Stomach smooth muscle (tissue), 2 donors: ENCODE measurements around the gene GULP1.
A peak's percentile ranks its signal among the peaks of the same experiment; 100 is the strongest.
"Not testable (repeated sequence)": the region's sequence is repeated elsewhere in the genome, so short reads cannot be mapped to it uniquely, and the experiment has no call there.

Source experiments
- H3K27ac ChIP-seq: one replicate; pipeline ENCODE4 v1.7.0; 2013; ENCODE audit warnings: mild to moderate bottlenecking, low read length, inconsistent platforms
- H3K27me3 ChIP-seq, 2 donors: one replicate each; pipeline ENCODE4 v1.7.0; 2013; ENCODE audit warnings: low read length in 2 of 2; ENCODE audit not compliant: insufficient read depth in 2 of 2, control insufficient read depth in 1 of 2
- H3K36me3 ChIP-seq, 2 donors: one replicate each; pipeline ENCODE4 v1.7.0; 2013; ENCODE audit warnings: low read length in 2 of 2; ENCODE audit not compliant: control insufficient read depth in 2 of 2, insufficient read depth in 2 of 2
- H3K4me1 ChIP-seq: one replicate; pipeline ENCODE4 v1.7.0; 2013; ENCODE audit warnings: low read length; ENCODE audit not compliant: control insufficient read depth, insufficient read depth
- H3K4me3 ChIP-seq, 2 donors: one replicate each; pipeline ENCODE4 v1.7.0; 2013; ENCODE audit warnings: low read length in 2 of 2
- H3K9ac ChIP-seq, 2 donors: one replicate each; pipeline ENCODE4 v1.7.0; 2013; ENCODE audit warnings: low read length in 2 of 2, mild to moderate bottlenecking in 1 of 2
- H3K9me3 ChIP-seq, 2 donors: one replicate each; pipeline ENCODE4 v1.7.0; 2013; ENCODE audit warnings: low read length in 2 of 2; ENCODE audit not compliant: control insufficient read depth in 2 of 2
- donor health status: healthy.
- donor health status: Pancreatic carcinoma.

Gene GULP1

GRCh38 chr2:188599140-188599539, 307.5 kb downstream of the GULP1 start:
- Histone ChIP-seq H3K9ac (no peak overlapping the region), H3K27ac (no peak overlapping the region), H3K4me1 (no peaks in the 10 kb centered on the region), H3K27me3 (no peaks in the 10 kb centered on the region), H3K9me3 (no peaks in the 10 kb centered on the region), H3K36me3 (no peaks in the 10 kb centered on the region), H3K4me3 (no peak overlapping the region)

DNA sequence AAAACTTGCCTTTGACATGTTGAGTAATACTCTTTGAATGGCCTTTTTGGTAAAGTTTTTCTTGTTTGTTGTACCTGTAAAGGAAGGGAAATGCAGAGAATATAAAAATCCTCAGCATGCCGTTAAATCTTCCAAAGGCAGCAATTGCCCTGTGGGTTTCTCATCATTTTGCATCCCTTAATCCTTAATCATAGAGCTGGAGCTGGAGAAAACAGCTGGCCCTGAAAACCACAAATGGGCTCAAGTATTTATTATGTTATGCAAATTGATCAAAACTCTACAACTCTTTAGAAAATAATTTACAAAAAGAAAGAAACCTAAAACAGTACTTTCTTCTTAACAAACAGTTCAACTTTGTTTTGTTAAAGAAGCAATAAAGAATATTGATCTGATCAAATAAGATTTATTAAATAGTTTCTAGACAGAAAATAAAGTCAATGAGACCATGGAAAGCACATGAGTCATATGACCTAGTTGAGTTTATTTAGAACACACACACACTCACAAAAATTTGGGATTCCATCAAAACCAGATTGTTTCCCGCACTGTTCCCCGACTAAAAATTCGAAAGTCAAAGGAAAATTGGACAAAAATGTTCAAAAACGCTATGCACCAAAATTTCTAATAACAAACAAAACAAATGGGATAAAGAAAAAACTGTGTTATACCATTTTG, 309.0 kb downstream of the GULP1 start:
- H3K27ac ChIP-seq: no peak overlapping the region

GRCh38 chr2:188601391-188601790, 309.7 kb downstream of the GULP1 start:
- Histone ChIP-seq H3K4me1 (no peaks in the 10 kb centered on the region), H3K9ac (no peak overlapping the region), H3K9me3 (no peaks in the 10 kb centered on the region), H3K4me3 (no peak overlapping the region), H3K27ac (no peak overlapping the region), H3K36me3 (no peaks in the 10 kb centered on the region), H3K27me3 (no peaks in the 10 kb centered on the region)

More for the DNA sequence above, 309.0 kb downstream of the GULP1 start:
- Histone ChIP-seq H3K27me3 (no peaks in the 10 kb centered on the region), H3K9ac (no peak overlapping the region), H3K36me3 (no peaks in the 10 kb centered on the region), H3K9me3 (no peaks in the 10 kb centered on the region), H3K4me1 (no peaks in the 10 kb centered on the region), H3K4me3 (no peak overlapping the region)

DNA sequence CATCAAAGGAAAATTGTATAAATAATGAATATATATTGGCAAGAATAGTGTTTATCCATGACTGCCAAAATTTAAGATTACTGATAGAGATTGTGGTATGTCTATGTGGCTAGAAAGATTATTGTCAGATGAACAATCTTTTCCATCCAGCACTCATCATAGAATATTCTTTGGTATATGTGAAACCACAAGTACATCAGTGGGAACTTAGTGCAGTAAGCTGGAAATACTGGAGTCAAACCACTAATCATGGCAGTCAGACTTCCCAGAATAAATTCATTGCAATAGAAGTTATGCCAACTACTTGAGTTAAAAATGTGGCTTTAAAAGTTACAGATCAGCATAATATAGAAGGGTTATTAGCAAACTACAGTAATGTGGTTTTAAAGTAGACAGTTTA, 310.3 kb downstream of the GULP1 start:
- Histone ChIP-seq H3K27ac (no peak overlapping the region), H3K4me3 (no peak overlapping the region), H3K4me1 (no peaks in the 10 kb centered on the region), H3K36me3 (no peaks in the 10 kb centered on the region), H3K9ac (no peak overlapping the region), H3K9me3 (no peaks in the 10 kb centered on the region), H3K27me3 (no peaks in the 10 kb centered on the region)

- Histone ChIP-seq H3K4me1 (no peaks in the 10 kb centered on the region), H3K27ac (no peak overlapping the region), H3K9ac (no peak overlapping the region), H3K36me3 (no peaks in the 10 kb centered on the region), H3K4me3 (no peak overlapping the region), H3K27me3 (no peaks in the 10 kb centered on the region), H3K9me3 (no peaks in the 10 kb centered on the region)
Measured at GRCh38 chr2:188604579-188604978, 312.9 kb downstream of the GULP1 start.

DNA sequence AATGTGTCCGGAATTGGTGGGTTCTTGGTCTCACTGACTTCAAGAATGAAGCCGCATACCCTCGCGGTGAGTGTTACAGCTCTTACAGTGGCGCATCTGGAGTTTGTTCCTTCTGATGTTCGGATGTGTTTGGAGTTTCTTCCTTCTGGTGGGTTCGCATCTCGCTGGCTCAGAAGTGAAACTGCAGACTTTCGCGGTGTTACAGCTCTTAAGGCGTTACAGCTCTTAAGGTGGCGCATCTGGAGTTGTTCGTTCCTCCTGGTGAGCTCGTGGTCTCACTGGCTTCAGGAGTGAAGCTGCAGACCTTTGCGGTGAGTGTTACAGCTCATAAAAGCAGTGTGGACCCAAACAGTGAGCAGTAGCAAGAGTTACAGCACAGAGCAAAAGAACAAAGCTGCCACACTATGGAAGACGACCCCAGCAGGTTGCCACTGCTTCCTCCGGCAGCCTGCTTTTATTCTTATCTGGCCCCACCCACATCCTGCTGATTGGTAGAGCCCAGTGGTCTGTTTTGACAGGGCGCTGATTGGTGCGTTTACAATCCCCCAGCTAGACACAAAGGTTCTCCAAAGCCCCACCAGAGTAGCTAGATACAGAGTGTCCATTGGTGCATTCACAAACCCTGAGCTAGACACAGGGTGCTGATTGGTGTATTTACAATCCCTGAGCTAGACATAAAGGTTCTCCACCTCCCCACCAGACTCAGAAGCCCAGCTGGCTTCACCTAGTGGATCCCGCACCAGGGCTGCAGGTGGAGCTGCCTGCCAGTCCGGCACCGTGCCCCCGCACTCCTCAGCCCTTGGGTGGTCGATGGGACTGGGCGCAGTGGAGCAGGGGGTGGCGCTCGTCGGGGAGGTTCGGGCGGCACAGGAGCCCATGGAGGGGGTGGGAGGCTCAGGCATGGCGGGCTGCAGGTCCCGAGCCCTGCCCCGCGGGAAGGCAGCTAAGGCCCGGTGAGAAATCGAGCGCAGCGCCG, 314.2 kb downstream of the GULP1 start:
- H3K9me3 ChIP-seq, H3K27me3 ChIP-seq, H3K36me3 ChIP-seq, H3K4me1 ChIP-seq, H3K9ac ChIP-seq, H3K27ac ChIP-seq: not testable (repeated sequence)
- H3K4me3 ChIP-seq: peak overlapping the region in 1 of 2 donors; percentile 59

DNA sequence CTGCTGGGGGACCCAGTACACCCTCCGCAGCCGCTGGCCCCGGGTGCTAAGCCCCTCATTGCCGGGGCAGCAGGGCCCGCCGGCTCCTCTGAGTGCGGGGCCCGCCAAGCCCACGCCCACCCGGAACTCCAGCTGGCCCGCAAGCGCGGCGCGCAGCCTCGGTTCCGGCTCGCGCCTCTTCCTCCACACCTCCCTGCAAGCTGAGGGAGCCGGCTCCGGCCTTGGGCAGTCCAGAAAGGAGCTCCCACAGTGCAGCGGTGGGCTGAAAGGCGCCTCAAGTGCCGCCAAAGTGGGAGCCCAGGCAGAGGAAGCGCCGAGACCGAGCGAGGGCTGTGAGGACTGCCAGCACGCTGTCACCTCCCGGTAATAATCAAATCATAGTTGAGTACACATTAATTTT, 314.9 kb downstream of the GULP1 start:
- H3K4me1 ChIP-seq, H3K9ac ChIP-seq, H3K9me3 ChIP-seq, H3K4me3 ChIP-seq, H3K36me3 ChIP-seq, H3K27ac ChIP-seq, H3K27me3 ChIP-seq: not testable (repeated sequence)

- Histone ChIP-seq H3K9ac (no peak overlapping the region), H3K4me1 (peaks cover 3% of the 10 kb centered on the region), H3K4me3 (no peak overlapping the region), H3K27me3 (no peaks in the 10 kb centered on the region), H3K9me3 (no peaks in the 10 kb centered on the region), H3K27ac (no peak overlapping the region), H3K36me3 (no peaks in the 10 kb centered on the region)
Measured at GRCh38 chr2:188607501-188607900, 315.8 kb downstream of the GULP1 start.

- Histone ChIP-seq H3K9ac (no peak overlapping the region), H3K4me1 (peaks cover 3% of the 10 kb centered on the region), H3K27me3 (no peaks in the 10 kb centered on the region), H3K4me3 (no peak overlapping the region), H3K36me3 (no peaks in the 10 kb centered on the region), H3K27ac (no peak overlapping the region), H3K9me3 (no peaks in the 10 kb centered on the region)
Measured at GRCh38 chr2:188609321-188610049, 317.8 kb downstream of the GULP1 start.

DNA sequence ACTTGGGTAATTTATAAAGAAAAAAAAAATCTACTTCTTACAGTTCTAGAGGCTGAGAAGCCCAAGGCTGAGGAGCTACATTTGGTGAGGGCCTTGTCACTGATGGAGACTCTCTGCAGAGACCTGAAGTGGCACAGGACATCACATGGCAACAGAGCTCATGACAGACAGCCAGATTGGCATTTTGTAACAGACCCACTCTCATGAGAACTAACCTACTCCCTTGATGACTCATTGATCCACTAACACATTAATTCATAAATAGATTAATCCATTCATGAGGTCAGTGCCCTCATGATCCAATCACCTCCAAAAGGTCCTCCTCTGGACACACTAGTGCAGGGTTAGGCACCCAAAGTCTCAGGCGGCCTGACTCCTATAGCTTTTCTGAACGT, 318.4 kb downstream of the GULP1 start:
- H3K36me3 ChIP-seq: no peaks in the 10 kb centered on the region
- H3K27ac ChIP-seq: no peak overlapping the region
- peaks cover 3% of the 10 kb centered on the region for H3K4me1 ChIP-seq
- no peaks in the 10 kb centered on the region for H3K27me3 ChIP-seq
- no peaks in the 10 kb centered on the region for H3K9me3 ChIP-seq
- no peak overlapping the region for H3K4me3 ChIP-seq
- no peak overlapping the region for H3K9ac ChIP-seq
